AG04450 (cell line): Measurements from ENCODE around the gene OS9. TPM values are rescaled to one million over a fixed set of nuclear protein-coding genes. Genes with fewer than 3 reads are reported as not detected.

ENCODE experiments used
- CTCF ChIA-PET: fragments of 300-600, 350-600 bp; formaldehyde crosslinking; extraction: SDS; loops from one replicate; lab custom pipeline; 2022; ENCODE audit warnings: antibody characterized with exemption, inconsistent platforms; lab: Charles Lee
- POLR2A ChIA-PET: fragments of 350-600 bp; formaldehyde crosslinking; extraction: SDS; loops from one replicate; lab custom pipeline; 2021; ENCODE audit warnings: antibody characterized with exemption, inconsistent platforms; lab: Yijun Ruan, JAX
- DNase-seq: peaks from one replicate; pipeline ENCODE4 v3.0.0-alpha.2; 2011; ENCODE audit warnings: low read depth, low spot score
- H3K27ac ChIP-seq: one replicate; pipeline ENCODE4 v1.5.1; 2012; ENCODE audit warnings: low read depth, low read length, control low read depth
- H3K27me3 ChIP-seq: one replicate; pipeline ENCODE4 v1.6.0; 2012; ENCODE audit warnings: low read length; ENCODE audit not compliant: control insufficient read depth, insufficient read depth
- H3K4me3 ChIP-seq: 2 replicates; pipeline ENCODE4 v1.5.1; 2011; ENCODE audit warnings: mild to moderate bottlenecking, low read depth, low read length, control low read depth
- H3K9me3 ChIP-seq: 2 replicates; pipeline ENCODE4 v1.5.1; 2012; ENCODE audit warnings: low read length; ENCODE audit not compliant: control insufficient read depth, insufficient read depth
- polyA plus RNA-seq: library from polyadenylated mRNA; depleted of rRNA; stranded (reverse); fragments of >200 nt; gene quantifications from 2 replicates; pipeline ENCODE4 v1.2.3, GENCODE V29; 2011
- TF ChIP-seq, protein P1 (sequence below): IDR thresholded peaks from 2 replicates; pipeline ENCODE4 v1.5.1; 2011; ENCODE audit warnings: low read depth, low read length, control low read depth, inconsistent platforms

Gene OS9
- polyA plus RNA-seq, 1 experiment, result 310 TPM

DNA sequence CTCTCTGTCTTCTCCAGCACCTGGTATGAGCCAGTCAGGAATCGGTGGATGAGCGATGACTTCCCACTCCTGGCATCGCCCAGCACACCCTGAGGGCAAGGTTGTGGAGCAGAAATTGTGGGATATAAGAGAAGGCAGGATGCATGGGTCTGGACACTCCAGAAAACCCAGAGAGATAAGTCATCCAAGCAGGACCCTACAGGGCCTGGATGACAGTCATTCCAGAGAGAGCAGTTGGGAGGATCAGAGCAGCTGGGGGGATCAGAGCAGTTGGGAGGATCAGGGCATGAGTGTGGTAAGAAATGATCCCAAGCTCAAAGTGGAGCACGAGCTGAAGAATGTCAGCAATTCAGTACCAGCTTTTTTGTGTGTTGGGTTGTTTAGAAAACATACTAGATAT lies 40.7 kb downstream of the OS9 start:
- no peak for DNase-seq
- Histone ChIP-seq H3K9me3 (no peaks in the 10 kb centered on the region; the same call in 1 of the 2 replicates), H3K27me3 (peaks cover 80% of the 10 kb centered on the region), H3K4me3 (no peak overlapping the region), H3K27ac (no peak overlapping the region)
- POLR2A ChIA-PET, result no interaction called here
- TF ChIP-seq, protein P1, sequence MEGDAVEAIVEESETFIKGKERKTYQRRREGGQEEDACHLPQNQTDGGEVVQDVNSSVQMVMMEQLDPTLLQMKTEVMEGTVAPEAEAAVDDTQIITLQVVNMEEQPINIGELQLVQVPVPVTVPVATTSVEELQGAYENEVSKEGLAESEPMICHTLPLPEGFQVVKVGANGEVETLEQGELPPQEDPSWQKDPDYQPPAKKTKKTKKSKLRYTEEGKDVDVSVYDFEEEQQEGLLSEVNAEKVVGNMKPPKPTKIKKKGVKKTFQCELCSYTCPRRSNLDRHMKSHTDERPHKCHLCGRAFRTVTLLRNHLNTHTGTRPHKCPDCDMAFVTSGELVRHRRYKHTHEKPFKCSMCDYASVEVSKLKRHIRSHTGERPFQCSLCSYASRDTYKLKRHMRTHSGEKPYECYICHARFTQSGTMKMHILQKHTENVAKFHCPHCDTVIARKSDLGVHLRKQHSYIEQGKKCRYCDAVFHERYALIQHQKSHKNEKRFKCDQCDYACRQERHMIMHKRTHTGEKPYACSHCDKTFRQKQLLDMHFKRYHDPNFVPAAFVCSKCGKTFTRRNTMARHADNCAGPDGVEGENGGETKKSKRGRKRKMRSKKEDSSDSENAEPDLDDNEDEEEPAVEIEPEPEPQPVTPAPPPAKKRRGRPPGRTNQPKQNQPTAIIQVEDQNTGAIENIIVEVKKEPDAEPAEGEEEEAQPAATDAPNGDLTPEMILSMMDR, result no peak
- CTCF ChIA-PET, result interaction anchor here (0.6 to 2.4 kb wide), 3 partner anchors 9 to 149 kb away, joined by 3 to 19 read pairs (median 11); no protein-coding TSS in a partner anchor

DNA sequence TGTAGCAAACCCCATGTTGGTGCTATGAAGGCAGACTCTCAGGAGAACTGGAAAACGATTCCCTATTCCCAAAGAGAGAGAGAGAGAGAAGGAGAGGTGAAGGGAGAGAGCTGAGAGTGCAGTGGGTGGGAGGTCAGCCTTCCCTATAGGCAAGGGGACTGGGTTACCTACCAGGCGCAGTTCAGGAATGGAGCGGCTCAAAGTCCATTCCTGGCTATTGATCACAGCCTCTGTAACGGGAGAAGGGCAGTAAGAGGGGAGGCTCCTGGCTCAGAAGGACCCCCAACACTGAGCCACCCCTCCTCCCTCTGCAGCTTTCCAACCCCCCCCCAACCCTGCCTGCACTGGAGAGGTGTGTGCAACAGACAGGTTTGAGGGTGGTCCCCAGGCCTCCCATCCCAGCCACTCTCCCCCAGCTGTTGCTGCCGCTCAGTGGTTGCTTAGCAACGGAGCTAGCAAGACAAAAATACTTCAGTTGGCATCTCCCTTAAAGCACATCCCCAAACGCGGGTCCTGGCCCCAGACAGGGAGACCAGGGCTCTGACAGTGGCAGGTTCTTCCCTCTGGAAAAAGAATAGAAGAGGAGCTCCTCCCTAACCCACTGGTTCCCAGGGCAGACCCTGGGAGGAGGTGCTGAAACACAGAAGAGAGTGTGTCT lies 41.4 kb downstream of the OS9 start:
- H3K27me3 ChIP-seq, result peaks cover 86% of the 10 kb centered on the region
- DNase-seq, result no peak
- H3K4me3 ChIP-seq, result peak overlapping the region; percentile 35
- H3K9me3 ChIP-seq, result no peaks in the 10 kb centered on the region; the same call in 1 of the 2 replicates
- ChIA-PET POLR2A (interaction anchor here (1.9 to 2.2 kb wide), 2 partner anchors 9 to 10 kb away, joined by 8 to 10 read pairs; partner anchors contain the start of gene TSPAN31), CTCF (interaction anchor here (1.2 to 2.6 kb wide), 3 partner anchors 9 to 277 kb away, joined by 9 to 19 read pairs (median 12); no protein-coding TSS in a partner anchor)
- TF ChIP-seq, protein P1, result no peak
- no peak overlapping the region for H3K27ac ChIP-seq

DNA sequence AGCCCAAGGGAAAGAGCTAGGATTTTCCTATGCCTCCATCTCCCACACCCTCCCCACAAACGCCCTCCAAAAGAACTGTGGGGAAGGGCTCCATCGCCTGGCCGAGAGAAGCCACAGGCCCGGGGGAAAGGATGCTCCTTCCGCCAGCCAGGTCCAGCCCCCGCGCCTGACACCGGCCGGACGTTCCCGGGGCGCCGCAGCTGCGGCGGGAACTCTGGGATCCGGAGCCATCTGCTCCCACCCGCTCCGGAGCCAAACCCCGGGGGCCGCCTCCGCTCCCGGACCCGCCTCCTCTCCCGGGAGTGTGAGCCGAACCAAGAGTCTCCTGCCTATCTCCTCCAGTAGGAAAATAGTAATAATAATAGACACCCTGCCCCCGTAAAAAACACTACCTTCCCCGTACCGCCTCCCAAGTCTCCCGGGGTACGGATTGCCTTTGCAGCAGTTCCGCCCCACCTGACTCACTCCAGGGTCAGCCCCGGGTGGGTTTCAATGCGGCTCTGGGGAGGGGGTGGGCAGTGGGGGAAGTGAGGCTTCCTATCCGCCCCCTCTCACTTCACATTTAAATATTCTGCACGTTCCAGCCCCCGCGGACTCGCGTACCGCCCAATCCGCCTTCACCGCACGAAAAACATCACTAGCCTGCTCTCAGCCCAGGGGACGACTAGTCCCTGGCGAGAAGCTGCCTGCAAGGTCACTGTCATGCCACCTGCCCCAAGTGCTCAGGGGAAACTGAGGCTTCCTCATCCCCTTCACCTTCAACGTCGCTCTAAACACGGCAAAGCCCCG lies 42.2 kb downstream of the OS9 start:
- DNase-seq, result no peak
- Histone ChIP-seq H3K9me3 (no peaks in the 10 kb centered on the region; the same call in 1 of the 2 replicates), H3K27me3 (peaks cover 88% of the 10 kb centered on the region), H3K4me3 (peak overlapping the region; percentile 35), H3K27ac (no peak overlapping the region)
- CTCF ChIA-PET, result interaction anchor here (1.1 to 2.6 kb wide), 4 partner anchors 10 to 278 kb away, joined by 8 to 19 read pairs (median 10); no protein-coding TSS in a partner anchor
- TF ChIP-seq, protein P1, result peak; percentile 51
- POLR2A ChIA-PET, result interaction anchor here (1.9 to 2.2 kb wide), 2 partner anchors 9 to 10 kb away, joined by 8 to 10 read pairs; partner anchors contain the start of gene TSPAN31

DNA sequence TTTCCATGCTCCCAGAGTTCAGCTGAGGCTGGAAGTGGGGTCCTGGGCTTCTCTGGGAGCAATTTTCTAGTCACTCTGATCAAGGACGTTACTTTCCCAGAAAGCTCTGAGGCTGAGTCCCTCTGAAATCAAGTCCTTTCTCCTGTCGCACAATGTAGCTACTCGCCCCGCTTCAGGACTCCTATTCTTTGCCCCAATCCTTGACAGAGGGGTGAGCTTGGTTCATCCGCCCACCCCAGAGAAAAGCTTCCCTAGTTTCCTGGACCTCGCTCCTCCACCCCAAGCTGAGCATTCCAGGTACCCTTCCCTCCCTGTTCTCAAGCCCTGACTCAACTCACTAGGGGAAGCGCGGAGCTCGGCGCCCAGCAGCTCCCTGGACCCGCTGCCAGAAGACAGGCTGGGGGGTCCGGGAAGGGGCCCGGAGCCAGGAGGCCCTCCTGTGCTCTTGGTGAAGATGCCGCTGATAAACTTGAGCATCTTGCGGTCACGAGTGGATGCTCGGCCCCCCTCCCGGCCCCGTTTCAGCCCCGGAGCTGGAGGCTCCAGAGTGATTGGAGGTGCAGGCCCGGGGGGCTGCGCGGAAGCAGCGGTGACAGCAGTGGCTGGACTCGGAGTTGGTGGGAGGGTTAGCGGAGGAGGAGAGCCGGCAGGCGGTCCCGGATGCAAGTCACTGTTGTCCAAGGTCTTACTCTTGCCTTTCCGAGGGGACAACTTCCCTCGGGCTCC lies 43.0 kb downstream of the OS9 start:
- TF ChIP-seq, protein P1, result no peak
- POLR2A ChIA-PET, result interaction anchor here (1.9 to 2.2 kb wide), 2 partner anchors 8 to 11 kb away, joined by 8 to 10 read pairs; partner anchors contain the start of gene TSPAN31
- no peak overlapping the region for H3K4me3 ChIP-seq
- H3K27me3 ChIP-seq, result peaks cover 92% of the 10 kb centered on the region
- H3K9me3 ChIP-seq, result no peaks in the 10 kb centered on the region; the same call in 1 of the 2 replicates
- H3K27ac ChIP-seq, result no peak overlapping the region
- no peak for DNase-seq
- CTCF ChIA-PET, result interaction anchor here (1.1 to 2.6 kb wide), 3 partner anchors 10 to 278 kb away, joined by 4 to 9 read pairs (median 8); no protein-coding TSS in a partner anchor
